SK-N-SH (cell line): ENCODE measurements around the gene IGSF9B. TPM values are rescaled to one million over a fixed set of nuclear protein-coding genes. Genes with fewer than 3 reads are reported as not detected.

Experiments used
- CTCF ChIA-PET: fragments of 300-600, 350-600 bp; formaldehyde crosslinking; extraction: SDS; loops from one replicate; lab custom pipeline; 2021; lab: Yijun Ruan, JAX
- POLR2A ChIA-PET: fragments of 350-600 bp; sonication (Branson Sonifier 250); formaldehyde crosslinking; extraction: SDS; loops from one replicate; lab custom pipeline; 2020; ENCODE audit warnings: antibody characterized with exemption, inconsistent platforms; lab: Yijun Ruan, JAX
- DNase-seq: peaks from one replicate; pipeline ENCODE4 v3.0.0; 2012
- H2AFZ ChIP-seq: fragments of 200-600 bp; sonication (generic); 2 replicates; pipeline ENCODE4 v1.8.1; 2016; ENCODE audit warnings: antibody characterized with exemption, mild to moderate bottlenecking, low read depth
- H3F3A ChIP-seq: fragments of 200-600 bp; sonication (generic); replicated peaks from 2 replicates; pipeline ENCODE3; 2016; ENCODE audit warnings: antibody characterized with exemption, mild to moderate bottlenecking; ENCODE audit not compliant: insufficient read depth
- H3K27ac ChIP-seq, 2 experiments: fragments of 200-500 bp in 1 of 2; fragments of 200-600 bp in 1 of 2; sonication (Bioruptor generic) in 1 of 2; sonication (generic), shearing (Covaris generic) in 1 of 2; 2 replicates each; pipeline versions ENCODE4 v1.5.1 to v1.6.1; 2014 to 2016; ENCODE audit warnings: low read depth in 2 of 2, inconsistent platforms in 1 of 2, low read length in 1 of 2, mild to moderate bottlenecking in 1 of 2, mixed read lengths in 1 of 2
- H3K27me3 ChIP-seq: fragments of 200-600 bp; sonication (generic), shearing (Covaris generic); 2 replicates; pipeline ENCODE4 v1.6.1; 2016; ENCODE audit warnings: mixed run types; ENCODE audit not compliant: insufficient read depth
- H3K36me3 ChIP-seq, 2 experiments: fragments of 200-500 bp in 1 of 2; fragments of 200-600 bp in 1 of 2; sonication (Bioruptor generic) in 1 of 2; sonication (generic) in 1 of 2; replicated peaks in 1 of 2; 2 replicates each; pipeline versions ENCODE3 to v1.5.1; 2014 to 2016; ENCODE audit warnings: low read length in 1 of 2, mild to moderate bottlenecking in 1 of 2; ENCODE audit not compliant: insufficient read depth in 2 of 2, control insufficient read depth in 1 of 2
- H3K4me1 ChIP-seq, 2 experiments: fragments of 200-500 bp in 1 of 2; fragments of 200-600 bp in 1 of 2; sonication (Bioruptor generic) in 1 of 2; sonication (generic), shearing (Covaris generic) in 1 of 2; 2 replicates each; pipeline versions ENCODE4 v1.5.1 to v1.6.1; 2014 to 2016; ENCODE audit warnings: low read depth in 1 of 2, low read length in 1 of 2, mixed run types in 1 of 2; ENCODE audit not compliant: insufficient read depth in 2 of 2, control insufficient read depth in 1 of 2
- H3K4me2 ChIP-seq: fragments of 200-600 bp; sonication (generic), shearing (Covaris generic); 2 replicates; pipeline ENCODE4 v1.6.1; 2017; ENCODE audit warnings: mixed run types
- H3K4me3 ChIP-seq, 2 experiments: fragments of 200-500 bp in 1 of 2; fragments of 200-600 bp in 1 of 2; sonication (Bioruptor generic) in 1 of 2; sonication (generic), shearing (Covaris generic) in 1 of 2; 2 replicates each; pipeline versions ENCODE4 v1.5.1 to v1.8.1; 2014 to 2016; ENCODE audit warnings: low read depth in 2 of 2, inconsistent platforms in 1 of 2, low read length in 1 of 2, mild to moderate bottlenecking in 1 of 2, mixed read lengths in 1 of 2, moderate library complexity in 1 of 2
- H3K79me2 ChIP-seq: fragments of 200-600 bp; sonication (generic); 2 replicates; pipeline ENCODE4 v1.8.1; 2017; ENCODE audit warnings: mild to moderate bottlenecking; ENCODE audit not compliant: insufficient read depth
- H3K9ac ChIP-seq: fragments of 200-600 bp; sonication (generic); 2 replicates; pipeline ENCODE4 v1.6.1; 2017; ENCODE audit warnings: mixed run types
- H3K9me2 ChIP-seq: fragments of 200-600 bp; sonication (generic); 2 replicates; pipeline ENCODE4 v1.6.1; 2017; ENCODE audit warnings: mixed run types
- H3K9me3 ChIP-seq: fragments of 200-600 bp; sonication (generic); 2 replicates; pipeline ENCODE4 v1.6.1; 2017; ENCODE audit warnings: mixed run types, mild to moderate bottlenecking, moderate library complexity
- H4K20me1 ChIP-seq: fragments of 200-600 bp; sonication (generic); 2 replicates; pipeline ENCODE4 v1.6.1; 2017; ENCODE audit warnings: mild to moderate bottlenecking, mixed run types; ENCODE audit not compliant: insufficient read depth
- ELF1 ChIP-seq: IDR thresholded peaks from 2 replicates; pipeline ENCODE4 v1.4.0; 2012
- EP300 ChIP-seq, 2 experiments: IDR thresholded peaks; 2 replicates each; pipeline versions ENCODE4 v1.4.0 to v1.6.1; 2012; ENCODE audit warnings: borderline replicate concordance in 1 of 2, low read depth in 1 of 2, low read length in 1 of 2
- FOSL2 ChIP-seq: IDR thresholded peaks from 2 replicates; pipeline ENCODE4 v1.4.0; 2012; ENCODE audit warnings: low read depth, mild to moderate bottlenecking, moderate library complexity, borderline replicate concordance
- RAD21 ChIP-seq: IDR thresholded peaks from 2 replicates; pipeline ENCODE4 v1.6.1; 2012; ENCODE audit warnings: mild to moderate bottlenecking, low read length
- RCOR1 ChIP-seq: fragments of 150-350 bp; IDR thresholded peaks from 2 replicates; pipeline ENCODE4 v1.6.1; 2017; ENCODE audit warnings: antibody characterized with exemption, low read length
- TAF1 ChIP-seq: IDR thresholded peaks from 2 replicates; pipeline ENCODE4 v1.6.1; 2012; ENCODE audit warnings: low read depth, mild to moderate bottlenecking, low read length, moderate library complexity, borderline replicate concordance
- TEAD4 ChIP-seq: IDR thresholded peaks from 2 replicates; pipeline ENCODE4 v1.4.0; 2012; ENCODE audit warnings: mild to moderate bottlenecking, borderline replicate concordance; ENCODE audit not compliant: insufficient read depth
- YY1 ChIP-seq: IDR thresholded peaks from 2 replicates; pipeline ENCODE4 v1.4.0; 2012; ENCODE audit warnings: low read depth, mild to moderate bottlenecking
- WGBS: methylation state at CpG from one replicate; pipeline ENCODE4 v1.1.6; 2017; ENCODE audit warnings: low lambda C conversion rate; 5-methylcytosine and 5-hydroxymethylcytosine counted together
- polyA plus RNA-seq, 3 experiments: library from polyadenylated mRNA; depleted of rRNA; stranded (reverse); fragments of >200 nt; gene quantifications; 2 replicates each; pipeline ENCODE4 v1.2.3, GENCODE V29; 2012
- TF ChIP-seq, protein P1 (sequence below): IDR thresholded peaks from 2 replicates; pipeline ENCODE4 v1.4.0; 2012; ENCODE audit warnings: low read depth, borderline replicate concordance
- TF ChIP-seq, protein P2 (sequence below): IDR thresholded peaks from 2 replicates; pipeline ENCODE4; 2012
- TF ChIP-seq, protein P3 (sequence below): fragments of 200-600 bp; sonication (generic); IDR thresholded peaks from 2 replicates; pipeline ENCODE4 v1.6.1; 2017; ENCODE audit warnings: antibody characterized with exemption, mild to moderate bottlenecking, moderate library complexity

IGSF9B gene
- polyA plus RNA-seq, 1 of the 3 experiments (the other 2 are of a cell fraction) = 0.41 TPM

DNA sequence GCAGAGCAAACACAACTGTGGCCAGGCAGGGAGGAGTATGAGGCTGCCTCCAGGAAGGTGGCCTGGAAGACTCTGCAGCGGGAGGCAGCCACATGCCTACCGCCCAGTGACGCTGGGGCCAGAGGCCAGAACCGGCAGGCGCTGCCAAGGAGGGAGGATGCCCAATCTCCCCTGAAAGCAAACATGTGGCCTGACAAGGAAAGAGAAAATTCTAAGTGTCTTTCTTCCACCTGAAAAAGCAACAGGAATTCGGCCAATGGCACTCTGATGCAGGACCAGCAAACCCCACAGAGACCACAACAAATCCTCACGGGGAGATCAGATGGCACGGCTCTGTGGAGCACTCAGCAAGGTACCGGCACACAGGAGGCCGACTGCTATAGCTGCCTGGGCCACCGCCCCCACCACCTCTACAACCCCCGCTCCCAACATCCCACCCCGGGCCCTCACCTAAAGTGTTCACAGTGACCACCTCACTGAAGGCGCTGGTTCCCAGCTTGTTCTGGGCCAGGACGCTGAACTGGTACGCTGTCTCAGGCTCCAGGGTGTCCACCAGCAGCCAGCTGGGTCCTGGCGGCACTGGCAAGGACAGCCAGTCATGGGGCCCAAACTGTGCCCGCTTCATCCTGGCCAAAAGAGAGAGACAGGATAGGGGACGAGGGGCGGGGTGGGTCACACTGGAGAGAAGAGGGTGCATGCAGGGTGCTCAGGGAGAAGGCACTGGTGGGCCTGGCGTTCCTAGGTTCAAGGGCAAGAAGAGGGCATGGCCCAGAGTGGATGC, 30.1 kb downstream of the IGSF9B start:
- Histone ChIP-seq H4K20me1 (no peaks in the 10 kb centered on the region), H3K9ac (no peak overlapping the region), H3K27me3 (no peaks in the 10 kb centered on the region), H3K4me2 (no peak overlapping the region), H3K36me3 (peaks cover 0 to 2% of the 10 kb centered on the region in 2 experiments), H3K4me1 (peaks cover 0 to 31% of the 10 kb centered on the region in 2 experiments; a peak in 1 of 4 replicates), H3K9me2 (no peaks in the 10 kb centered on the region), H3K27ac (no peak overlapping the region; a peak in 1 of 4 replicates), H3K79me2 (no peaks in the 10 kb centered on the region), H3K9me3 (no peaks in the 10 kb centered on the region), H3K4me3 (no peak overlapping the region), H2AFZ (no peak overlapping the region), H3F3A (no peaks in the 10 kb centered on the region)
- DNase-seq = no peak
- ChIA-PET CTCF (interaction anchor here (0.7 to 7.6 kb wide), 24 partner anchors 9 to 286 kb away, joined by 3 to 293 read pairs (median 6); partner anchors contain the start of gene IGSF9B), POLR2A (interaction anchor here (0.9 to 2.2 kb wide), 3 partner anchors 10 to 29 kb away, joined by 3 to 16 read pairs (median 3); no protein-coding TSS in a partner anchor)
- WGBS = 71% methylated on average over 16 of the region's 21 CpGs
- TF ChIP-seq YY1 (no peak), RCOR1 (no peak), EP300 (IDR thresholded peaks at IDR 0.05; ENCODE audit: borderline replicate concordance in 1 of 2, low read depth in 1 of 2, low read length in 1 of 2) (no peak), RAD21 (no peak), ELF1 (no peak), TAF1 (no peak), FOSL2 (no peak), TEAD4 (no peak)
- TF ChIP-seq, protein P1, sequence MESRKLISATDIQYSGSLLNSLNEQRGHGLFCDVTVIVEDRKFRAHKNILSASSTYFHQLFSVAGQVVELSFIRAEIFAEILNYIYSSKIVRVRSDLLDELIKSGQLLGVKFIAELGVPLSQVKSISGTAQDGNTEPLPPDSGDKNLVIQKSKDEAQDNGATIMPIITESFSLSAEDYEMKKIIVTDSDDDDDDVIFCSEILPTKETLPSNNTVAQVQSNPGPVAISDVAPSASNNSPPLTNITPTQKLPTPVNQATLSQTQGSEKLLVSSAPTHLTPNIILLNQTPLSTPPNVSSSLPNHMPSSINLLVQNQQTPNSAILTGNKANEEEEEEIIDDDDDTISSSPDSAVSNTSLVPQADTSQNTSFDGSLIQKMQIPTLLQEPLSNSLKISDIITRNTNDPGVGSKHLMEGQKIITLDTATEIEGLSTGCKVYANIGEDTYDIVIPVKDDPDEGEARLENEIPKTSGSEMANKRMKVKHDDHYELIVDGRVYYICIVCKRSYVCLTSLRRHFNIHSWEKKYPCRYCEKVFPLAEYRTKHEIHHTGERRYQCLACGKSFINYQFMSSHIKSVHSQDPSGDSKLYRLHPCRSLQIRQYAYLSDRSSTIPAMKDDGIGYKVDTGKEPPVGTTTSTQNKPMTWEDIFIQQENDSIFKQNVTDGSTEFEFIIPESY = no peak
- TF ChIP-seq, protein P2, sequence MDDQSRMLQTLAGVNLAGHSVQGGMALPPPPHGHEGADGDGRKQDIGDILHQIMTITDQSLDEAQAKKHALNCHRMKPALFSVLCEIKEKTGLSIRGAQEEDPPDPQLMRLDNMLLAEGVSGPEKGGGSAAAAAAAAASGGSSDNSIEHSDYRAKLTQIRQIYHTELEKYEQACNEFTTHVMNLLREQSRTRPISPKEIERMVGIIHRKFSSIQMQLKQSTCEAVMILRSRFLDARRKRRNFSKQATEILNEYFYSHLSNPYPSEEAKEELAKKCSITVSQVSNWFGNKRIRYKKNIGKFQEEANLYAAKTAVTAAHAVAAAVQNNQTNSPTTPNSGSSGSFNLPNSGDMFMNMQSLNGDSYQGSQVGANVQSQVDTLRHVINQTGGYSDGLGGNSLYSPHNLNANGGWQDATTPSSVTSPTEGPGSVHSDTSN = no peak
- TF ChIP-seq, protein P3, sequence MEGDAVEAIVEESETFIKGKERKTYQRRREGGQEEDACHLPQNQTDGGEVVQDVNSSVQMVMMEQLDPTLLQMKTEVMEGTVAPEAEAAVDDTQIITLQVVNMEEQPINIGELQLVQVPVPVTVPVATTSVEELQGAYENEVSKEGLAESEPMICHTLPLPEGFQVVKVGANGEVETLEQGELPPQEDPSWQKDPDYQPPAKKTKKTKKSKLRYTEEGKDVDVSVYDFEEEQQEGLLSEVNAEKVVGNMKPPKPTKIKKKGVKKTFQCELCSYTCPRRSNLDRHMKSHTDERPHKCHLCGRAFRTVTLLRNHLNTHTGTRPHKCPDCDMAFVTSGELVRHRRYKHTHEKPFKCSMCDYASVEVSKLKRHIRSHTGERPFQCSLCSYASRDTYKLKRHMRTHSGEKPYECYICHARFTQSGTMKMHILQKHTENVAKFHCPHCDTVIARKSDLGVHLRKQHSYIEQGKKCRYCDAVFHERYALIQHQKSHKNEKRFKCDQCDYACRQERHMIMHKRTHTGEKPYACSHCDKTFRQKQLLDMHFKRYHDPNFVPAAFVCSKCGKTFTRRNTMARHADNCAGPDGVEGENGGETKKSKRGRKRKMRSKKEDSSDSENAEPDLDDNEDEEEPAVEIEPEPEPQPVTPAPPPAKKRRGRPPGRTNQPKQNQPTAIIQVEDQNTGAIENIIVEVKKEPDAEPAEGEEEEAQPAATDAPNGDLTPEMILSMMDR = no peak
- TF ChIP-seq, all 33 proteins: peak for 0
